HG02763 (cell line): ENCODE measurements around the gene CFAP157.

ENCODE experiments used
- ATAC-seq: cut with Tn5 transposase; IDR thresholded peaks from one replicate; pipeline ENCODE4 v1.9.1; 2021; ENCODE audit warnings: mild to moderate bottlenecking, moderate library complexity; ENCODE audit not compliant: unreplicated experiment

CFAP157 gene

GRCh38 chr9:127692071-127692470, 14.7 kb upstream of the CFAP157 start:
- ATAC-seq = no peak

GRCh38 chr9:127693143-127693542, 13.6 kb upstream of the CFAP157 start:
- ATAC-seq = no peak

- no peak for ATAC-seq
These were observed 13.1 kb upstream of the CFAP157 start for GRCh38 chr9:127693697-127694096.

- ATAC-seq = no peak
These were observed 11.7 kb upstream of the CFAP157 start for GRCh38 chr9:127694890-127695720.

- ATAC-seq = no peak
These were observed 9.2 kb upstream of the CFAP157 start for GRCh38 chr9:127697575-127697974.

GRCh38 chr9:127698386-127698785, 8.4 kb upstream of the CFAP157 start:
- no peak for ATAC-seq

GRCh38 chr9:127698985-127699670, 7.7 kb upstream of the CFAP157 start:
- ATAC-seq = peak; percentile 86

- no peak for ATAC-seq
These were observed 6.6 kb upstream of the CFAP157 start for GRCh38 chr9:127700140-127700539.

GRCh38 chr9:127700594-127701255, 6.1 kb upstream of the CFAP157 start:
- ATAC-seq = no peak

GRCh38 chr9:127703289-127703946, 3.4 kb upstream of the CFAP157 start:
- no peak for ATAC-seq

GRCh38 chr9:127705577-127706379, 1.0 kb upstream of the CFAP157 start:
- ATAC-seq = no peak

GRCh38 chr9:127707766-127708165, 978 bp downstream of the CFAP157 start:
- ATAC-seq = no peak

GRCh38 chr9:127708952-127709587, 2.3 kb downstream of the CFAP157 start:
- no peak for ATAC-seq

- ATAC-seq = no peak
These were observed 3.5 kb downstream of the CFAP157 start for GRCh38 chr9:127710204-127710783.

- no peak for ATAC-seq
These were observed 4.5 kb downstream of the CFAP157 start for GRCh38 chr9:127711226-127711701.

GRCh38 chr9:127711831-127712274, 5.1 kb downstream of the CFAP157 start:
- ATAC-seq = no peak

GRCh38 chr9:127712371-127712770, 5.6 kb downstream of the CFAP157 start:
- no peak for ATAC-seq

- ATAC-seq = no peak
These were observed 6.1 kb downstream of the CFAP157 start for GRCh38 chr9:127712867-127713266.

- no peak for ATAC-seq
These were observed 7.4 kb downstream of the CFAP157 start for GRCh38 chr9:127714020-127714750.
